PC-9 (cell line): ENCODE results near the gene UHRF1.

Experiments used
- CTCF ChIP-seq: fragments of 200-600 bp; sonication (generic); conservative IDR thresholded peaks from 2 replicates; pipeline ENCODE4 v1.6.1; 2017; ENCODE audit warnings: mixed run types, antibody characterized with exemption, mild to moderate bottlenecking, moderate library complexity
- EZH2 ChIP-seq: fragments of 200-600 bp; sonication (generic); IDR thresholded peaks from 2 replicates; pipeline ENCODE4 v1.8.0; 2017; ENCODE audit warnings: antibody characterized with exemption, low read depth

- no peak for TF ChIP-seq CTCF
- no peak for TF ChIP-seq EZH2
Observed at GRCh38 chr19:5006821-5007220, 97.5 kb downstream of the UHRF1 start.
